ENCODE measurements around the gene SLC5A5. TPM values are rescaled to one million over a fixed set of nuclear protein-coding genes. Genes with fewer than 3 reads are reported as not detected.

Gene SLC5A5
- total and polyA plus RNA-seq, 10 of the 15 experiments (the other 5 are each of a cell fraction or from before 2014, with no cell fraction given), result 0.02 to 0.08 (median 0.05) TPM; not detected in 3

DNA sequence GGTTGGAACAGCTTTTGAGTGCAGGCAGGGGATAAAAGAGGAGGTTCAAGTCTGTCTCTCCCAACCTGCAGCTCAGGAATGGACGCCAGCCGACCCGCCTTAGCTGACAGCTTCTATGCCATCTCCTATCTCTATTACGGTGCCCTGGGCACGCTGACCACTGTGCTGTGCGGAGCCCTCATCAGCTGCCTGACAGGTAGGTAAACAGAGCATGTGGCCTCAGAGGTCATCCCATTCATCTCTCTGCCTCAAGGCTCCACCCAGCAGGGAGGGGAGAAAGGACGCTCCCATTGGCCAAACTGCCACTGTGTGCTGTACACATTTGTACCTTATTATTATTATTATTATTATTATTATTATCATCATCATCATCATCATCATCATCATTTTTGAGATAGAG, 16.5 kb downstream of the SLC5A5 start (continued):
- no peak for TF ChIP-seq SMC3 (IDR thresholded peaks at IDR 0.05; ENCODE audit: borderline replicate concordance, low read length)
- TF ChIP-seq ZBED1 (IDR thresholded peaks at IDR 0.05; ENCODE audit: borderline replicate concordance), result no peak
- no peak for TF ChIP-seq ZNF274 (IDR thresholded peaks at IDR 0.05; ENCODE audit: insufficient read depth, insufficient read length)
- no peak for TF ChIP-seq TCF3 (IDR thresholded peaks at IDR 0.05; ENCODE audit: borderline replicate concordance, insufficient read depth, low read depth, low read length)
- no peak for TF ChIP-seq PKNOX1 (IDR thresholded peaks at IDR 0.05)
- TF ChIP-seq HDAC2 (IDR thresholded peaks at IDR 0.05), result no peak

GRCh38 chr19:17889609-17890214, 18.0 kb downstream of the SLC5A5 start:
- Histone ChIP-seq H3K4me3 (no peak overlapping the region), H3K27me3 (replicated peaks in 1 of 2; ENCODE audit: control insufficient read depth in 2 of 2, insufficient read depth in 2 of 2, low read length in 1 of 2) (no peaks in the 10 kb centered on the region; a peak in 1 of 4 replicates), H3K27ac (ENCODE audit: control insufficient read depth, insufficient read depth) (no peak overlapping the region), H3K9ac (ENCODE audit: control insufficient read depth, insufficient read depth, low read length) (no peak overlapping the region), H4K20me1 (ENCODE audit: control insufficient read depth, insufficient read depth) (no peaks in the 10 kb centered on the region), H3K4me1 (ENCODE audit: control insufficient read depth, insufficient read depth, low read length) (peaks cover 23% of the 10 kb centered on the region), H3K79me2 (ENCODE audit: control insufficient read depth, insufficient read depth, low read length) (no peaks in the 10 kb centered on the region), H3K9me3 (replicated peaks; ENCODE audit: control insufficient read depth, insufficient read depth, low read length) (no peaks in the 10 kb centered on the region), H3K36me3 (ENCODE audit: control insufficient read depth in 2 of 2, insufficient read depth in 2 of 2, low read length in 1 of 2) (no peaks in the 10 kb centered on the region), H3K4me2 (ENCODE audit: control insufficient read depth, insufficient read depth) (no peak overlapping the region), H2AFZ (ENCODE audit: control insufficient read depth, low read depth, low read length) (no peak overlapping the region)
- CTCF ChIA-PET, result no interaction called here
- WGBS (ENCODE audit: insufficient coverage, insufficient replicate concordance, low lambda C conversion rate, missing lambda C conversion rate), result 64% methylated on average over 18 of the region's 18 CpGs
- in situ Hi-C loops (cut with MboI) (no loop called here), intact Hi-C loops (cut with micrococcal nuclease; ENCODE audit: unreplicated experiment) (loop anchor here (5.0 kb wide), 1 partner anchor 38 kb away; no protein-coding TSS in a partner anchor)
- RAD21 ChIA-PET (ENCODE audit: unreplicated experiment), result no interaction called here
- SMC1A ChIA-PET (ENCODE audit: uncharacterized antibody, unreplicated experiment), result no interaction called here
- POLR2A ChIA-PET, result no interaction called here
- FAIRE-seq, result no peak
- no peak for ATAC-seq
- TF ChIP-seq, protein P1, sequence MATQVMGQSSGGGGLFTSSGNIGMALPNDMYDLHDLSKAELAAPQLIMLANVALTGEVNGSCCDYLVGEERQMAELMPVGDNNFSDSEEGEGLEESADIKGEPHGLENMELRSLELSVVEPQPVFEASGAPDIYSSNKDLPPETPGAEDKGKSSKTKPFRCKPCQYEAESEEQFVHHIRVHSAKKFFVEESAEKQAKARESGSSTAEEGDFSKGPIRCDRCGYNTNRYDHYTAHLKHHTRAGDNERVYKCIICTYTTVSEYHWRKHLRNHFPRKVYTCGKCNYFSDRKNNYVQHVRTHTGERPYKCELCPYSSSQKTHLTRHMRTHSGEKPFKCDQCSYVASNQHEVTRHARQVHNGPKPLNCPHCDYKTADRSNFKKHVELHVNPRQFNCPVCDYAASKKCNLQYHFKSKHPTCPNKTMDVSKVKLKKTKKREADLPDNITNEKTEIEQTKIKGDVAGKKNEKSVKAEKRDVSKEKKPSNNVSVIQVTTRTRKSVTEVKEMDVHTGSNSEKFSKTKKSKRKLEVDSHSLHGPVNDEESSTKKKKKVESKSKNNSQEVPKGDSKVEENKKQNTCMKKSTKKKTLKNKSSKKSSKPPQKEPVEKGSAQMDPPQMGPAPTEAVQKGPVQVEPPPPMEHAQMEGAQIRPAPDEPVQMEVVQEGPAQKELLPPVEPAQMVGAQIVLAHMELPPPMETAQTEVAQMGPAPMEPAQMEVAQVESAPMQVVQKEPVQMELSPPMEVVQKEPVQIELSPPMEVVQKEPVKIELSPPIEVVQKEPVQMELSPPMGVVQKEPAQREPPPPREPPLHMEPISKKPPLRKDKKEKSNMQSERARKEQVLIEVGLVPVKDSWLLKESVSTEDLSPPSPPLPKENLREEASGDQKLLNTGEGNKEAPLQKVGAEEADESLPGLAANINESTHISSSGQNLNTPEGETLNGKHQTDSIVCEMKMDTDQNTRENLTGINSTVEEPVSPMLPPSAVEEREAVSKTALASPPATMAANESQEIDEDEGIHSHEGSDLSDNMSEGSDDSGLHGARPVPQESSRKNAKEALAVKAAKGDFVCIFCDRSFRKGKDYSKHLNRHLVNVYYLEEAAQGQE (IDR thresholded peaks at IDR 0.05; ENCODE audit: low read depth, low read length), result peak; percentile 90
- no peak for TF ChIP-seq MTA3 (IDR thresholded peaks at IDR 0.05; ENCODE audit: borderline replicate concordance, low read length)
- no peak for DNase-seq (ENCODE audit: low read depth, low spot score)
- no TSS peak for BruUV-seq (replicated peaks)
